IMR-90 (cell line): ENCODE data around the gene ZBTB8B. TPM values are rescaled to one million over a fixed set of nuclear protein-coding genes. Genes with fewer than 3 reads are reported as not detected.

ENCODE experiments used
- ATAC-seq: fragments of 200-7000 bp; cut with Tn5 transposase; 2 replicates; pipeline ENCODE4 v1.9.1; 2020; ENCODE audit warnings: low read depth, mild to moderate bottlenecking, moderate library complexity
- BruUV-seq: library from RNA; stranded (reverse); fragments of 400-500 nt; replicated peaks from 2 replicates; lab custom pipeline; 2021; lab: Mats Ljungman, UMichigan
- CTCF ChIA-PET: fragments of 300-600 bp; formaldehyde crosslinking; extraction: SDS; loops from one replicate; lab custom pipeline; 2021; ENCODE audit warnings: antibody characterized with exemption; lab: Yijun Ruan, JAX
- POLR2A ChIA-PET: fragments of 300-600 bp; sonication (Branson Sonifier 250); formaldehyde crosslinking; loops from one replicate; lab custom pipeline; 2022; ENCODE audit warnings: antibody characterized with exemption; ENCODE audit not compliant: unreplicated experiment; lab: Charles Lee
- DNase-seq: peaks from one replicate; pipeline ENCODE4 v3.0.0; 2013
- H2AFZ ChIP-seq: replicated peaks from 2 replicates; pipeline ENCODE3; 2013; ENCODE audit warnings: low read length, mild to moderate bottlenecking; ENCODE audit not compliant: poor library complexity
- H2AK5ac ChIP-seq: 2 replicates; pipeline ENCODE4 v1.6.1; 2013; ENCODE audit warnings: low read depth, low read length, inconsistent platforms
- H2AK9ac ChIP-seq: replicated peaks from 2 replicates; pipeline ENCODE3; 2013; ENCODE audit warnings: mild to moderate bottlenecking, low read depth, low read length, moderate library complexity; ENCODE audit not compliant: poor library complexity
- H2BK120ac ChIP-seq: 2 replicates; pipeline ENCODE4 v1.6.1; 2013; ENCODE audit warnings: low read depth, low read length, inconsistent platforms
- H2BK15ac ChIP-seq: 3 replicates; pipeline ENCODE4 v1.6.1; 2013; ENCODE audit warnings: low read depth, low read length, inconsistent platforms
- H2BK20ac ChIP-seq: 2 replicates; pipeline ENCODE4 v1.6.1; 2013; ENCODE audit warnings: low read depth, mild to moderate bottlenecking, inconsistent platforms, low read length, moderate library complexity
- H2BK5ac ChIP-seq: 2 replicates; pipeline ENCODE4 v1.6.1; 2013; ENCODE audit warnings: mild to moderate bottlenecking, low read depth, low read length, inconsistent platforms; ENCODE audit not compliant: poor library complexity, severe bottlenecking
- H3K14ac ChIP-seq: replicated peaks from 2 replicates; pipeline ENCODE4 v1.6.1; 2013; ENCODE audit warnings: low read depth, low read length, inconsistent platforms
- H3K18ac ChIP-seq: 2 replicates; pipeline ENCODE4 v1.6.1; 2013; ENCODE audit warnings: low read depth, low read length, control low read depth
- H3K23ac ChIP-seq: 2 replicates; pipeline ENCODE4 v1.6.1; 2013; ENCODE audit warnings: low read depth, low read length, inconsistent platforms
- H3K27ac ChIP-seq: 2 replicates; pipeline ENCODE4 v1.5.1; 2013; ENCODE audit warnings: mild to moderate bottlenecking, control low read depth, low read length; ENCODE audit not compliant: insufficient read depth
- H3K27me3 ChIP-seq: 2 replicates; pipeline ENCODE4 v1.6.1; 2013; ENCODE audit warnings: low read length; ENCODE audit not compliant: control insufficient read depth, insufficient read depth
- H3K36me3 ChIP-seq: 2 replicates; pipeline ENCODE4 v1.6.1; 2013; ENCODE audit warnings: low read length, mixed read lengths; ENCODE audit not compliant: control insufficient read depth, insufficient read depth
- H3K4ac ChIP-seq: 2 replicates; pipeline ENCODE4 v1.6.1; 2013; ENCODE audit warnings: low read depth, low read length, inconsistent platforms
- H3K4me1 ChIP-seq: 2 replicates; pipeline ENCODE4 v1.6.1; 2013; ENCODE audit warnings: low read length, mixed read lengths; ENCODE audit not compliant: control insufficient read depth, insufficient read depth
- H3K4me2 ChIP-seq: 2 replicates; pipeline ENCODE4 v1.6.1; 2013; ENCODE audit warnings: low read depth, mild to moderate bottlenecking, control low read depth, low read length, moderate library complexity
- H3K4me3 ChIP-seq: 2 replicates; pipeline ENCODE4 v1.5.1; 2013; ENCODE audit warnings: low read depth, mild to moderate bottlenecking, control low read depth, low read length, moderate library complexity; ENCODE audit not compliant: insufficient read depth
- H3K56ac ChIP-seq: 2 replicates; pipeline ENCODE4 v1.6.1; 2013; ENCODE audit warnings: low read length, inconsistent platforms; ENCODE audit not compliant: insufficient read depth; ENCODE audit errors: extremely low read depth
- H3K79me1 ChIP-seq, 2 experiments: 2 replicates each; pipeline ENCODE4 v1.6.1; 2013; ENCODE audit warnings: low read length in 2 of 2, inconsistent platforms in 1 of 2, low read depth in 1 of 2
- H3K9ac ChIP-seq: 2 replicates; pipeline ENCODE4 v1.6.1; 2013; ENCODE audit warnings: low read depth, low read length, control low read depth
- H3K9me1 ChIP-seq: 2 replicates; pipeline ENCODE4 v1.6.1; 2013; ENCODE audit warnings: low read length, inconsistent platforms; ENCODE audit not compliant: insufficient read depth
- H3K9me3 ChIP-seq: 2 replicates; pipeline ENCODE4 v1.6.1; 2013; ENCODE audit warnings: low read length; ENCODE audit not compliant: control insufficient read depth, insufficient read depth
- H4K20me1 ChIP-seq: 2 replicates; pipeline ENCODE4 v1.6.1; 2013; ENCODE audit warnings: low read length, inconsistent platforms; ENCODE audit not compliant: insufficient read depth
- H4K5ac ChIP-seq: 2 replicates; pipeline ENCODE4 v1.6.1; 2013; ENCODE audit warnings: mild to moderate bottlenecking, low read depth, low read length, control low read depth
- H4K8ac ChIP-seq, 2 experiments: 2 replicates each; pipeline ENCODE4 v1.6.1; 2013; ENCODE audit warnings: low read depth in 2 of 2, low read length in 2 of 2, control low read depth in 1 of 2, inconsistent platforms in 1 of 2
- H4K91ac ChIP-seq: 2 replicates; pipeline ENCODE4 v1.6.1; 2013; ENCODE audit warnings: low read depth, low read length, inconsistent platforms; ENCODE audit not compliant: insufficient read depth
- BHLHE40 ChIP-seq: fragments of 150-350 bp; IDR thresholded peaks from 2 replicates; pipeline ENCODE4 v1.6.1; 2016; ENCODE audit warnings: mild to moderate bottlenecking, low read depth, low read length
- CEBPB ChIP-seq: IDR thresholded peaks from 2 replicates; pipeline ENCODE4 v1.6.1; 2012; ENCODE audit warnings: low read depth, low read length, improper control_type of control experiment
- CHD1 ChIP-seq: IDR thresholded peaks from 2 replicates; pipeline ENCODE4 v1.6.1; 2012; ENCODE audit warnings: low read depth, low read length, improper control_type of control experiment
- FOS ChIP-seq: fragments of 150-350 bp; IDR thresholded peaks from 2 replicates; pipeline ENCODE4 v1.6.1; 2016; ENCODE audit warnings: low read depth, low read length
- MAFK ChIP-seq: IDR thresholded peaks from 2 replicates; pipeline ENCODE4 v1.6.1; 2012; ENCODE audit warnings: low read depth, low read length, improper control_type of control experiment
- MAZ ChIP-seq: IDR thresholded peaks from 2 replicates; pipeline ENCODE4 v1.6.1; 2012; ENCODE audit warnings: low read depth, mild to moderate bottlenecking, low read length, improper control_type of control experiment, moderate library complexity, borderline replicate concordance
- MXI1 ChIP-seq: IDR thresholded peaks from 2 replicates; pipeline ENCODE4 v1.6.1; 2012; ENCODE audit warnings: low read depth, mild to moderate bottlenecking, low read length, moderate library complexity, borderline replicate concordance
- NFE2L2 ChIP-seq: fragments of 150-350 bp; IDR thresholded peaks from 2 replicates; pipeline ENCODE4 v1.6.1; 2016; ENCODE audit warnings: low read depth, mild to moderate bottlenecking, low read length
- POLR2A ChIP-seq: IDR thresholded peaks from 2 replicates; pipeline ENCODE4 v1.6.1; 2012; ENCODE audit warnings: mild to moderate bottlenecking, low read depth, low read length
- RAD21 ChIP-seq: IDR thresholded peaks from 2 replicates; pipeline ENCODE4 v1.6.1; 2012; ENCODE audit warnings: low read length, improper control_type of control experiment
- RCOR1 ChIP-seq: IDR thresholded peaks from 2 replicates; pipeline ENCODE4 v1.6.1; 2012; ENCODE audit warnings: mild to moderate bottlenecking, low read length, improper control_type of control experiment; ENCODE audit not compliant: insufficient replicate concordance
- RFX5 ChIP-seq: IDR thresholded peaks from 2 replicates; pipeline ENCODE4 v1.8.0; 2012; ENCODE audit warnings: low read depth, mild to moderate bottlenecking, low read length, moderate library complexity
- SMC3 ChIP-seq: fragments of 150-350 bp; IDR thresholded peaks from 2 replicates; pipeline ENCODE4 v1.6.1; 2016; ENCODE audit warnings: low read depth, mild to moderate bottlenecking, antibody characterized with exemption, low read length, moderate library complexity
- whole genome bisulfite sequencing, 2 experiments: methylation state at CpG; one replicate each; pipeline versions ENCODE4 v1.1.5 to v1.1.7; 2013; ENCODE audit warnings: missing lambda C conversion rate in 2 of 2; ENCODE audit not compliant: insufficient read length in 1 of 2; ENCODE audit errors: extremely low coverage in 2 of 2; 5-methylcytosine and 5-hydroxymethylcytosine counted together
- dilution Hi-C: fragments of 300-500 bp; cut with HindIII; formaldehyde crosslinking; loops from one replicate; pipeline ENCODE4 v1.14.3; 2018; ENCODE audit warnings: low sequenced_read_pairs; ENCODE audit not compliant: unreplicated experiment
- in situ Hi-C: fragments of 300-500 bp; cut with MboI; formaldehyde crosslinking; loops from 3 replicates; pipeline ENCODE4 v1.14.3; 2019; ENCODE audit warnings: low sequenced_read_pairs, inconsistent platforms, mixed read lengths
- intact Hi-C: fragments of 100-400 bp; cut with micrococcal nuclease; formaldehyde crosslinking; loops from 2 replicates; pipeline ENCODE4 v1.10.0; 2022
- polyA plus RNA-seq, 3 experiments: library from polyadenylated mRNA; depleted of rRNA; stranded (reverse); fragments of >200 nt; gene quantifications; 2 replicates each; pipeline ENCODE4 v1.2.3, GENCODE V29; 2012; ENCODE audit warnings: low replicate concordance in 1 of 3
- total RNA-seq: library from RNA; depleted of rRNA; stranded (reverse); fragments of >200 nt; gene quantifications from 2 replicates; pipeline ENCODE4 v1.2.3, GENCODE V29; 2012
- TF ChIP-seq, protein P1 (sequence below): fragments of 150-350 bp; IDR thresholded peaks from 2 replicates; pipeline ENCODE4 v1.6.1; 2016; ENCODE audit warnings: low read depth, mild to moderate bottlenecking, low read length, moderate library complexity, borderline replicate concordance
- TF ChIP-seq, protein P2 (sequence below): fragments of 150-350 bp; IDR thresholded peaks from 2 replicates; pipeline ENCODE4 v1.6.1; 2017; ENCODE audit warnings: mild to moderate bottlenecking, antibody characterized with exemption, low read length, low read depth
- TF ChIP-seq, protein P3 (sequence below): conservative IDR thresholded peaks from 2 replicates; pipeline ENCODE4 v1.5.1; 2012; ENCODE audit warnings: mild to moderate bottlenecking, low read depth, low read length, improper control_type of control experiment

ZBTB8B gene
- total and polyA plus RNA-seq, 2 of the 4 experiments (the other 2 are of a cell fraction): not detected

DNA sequence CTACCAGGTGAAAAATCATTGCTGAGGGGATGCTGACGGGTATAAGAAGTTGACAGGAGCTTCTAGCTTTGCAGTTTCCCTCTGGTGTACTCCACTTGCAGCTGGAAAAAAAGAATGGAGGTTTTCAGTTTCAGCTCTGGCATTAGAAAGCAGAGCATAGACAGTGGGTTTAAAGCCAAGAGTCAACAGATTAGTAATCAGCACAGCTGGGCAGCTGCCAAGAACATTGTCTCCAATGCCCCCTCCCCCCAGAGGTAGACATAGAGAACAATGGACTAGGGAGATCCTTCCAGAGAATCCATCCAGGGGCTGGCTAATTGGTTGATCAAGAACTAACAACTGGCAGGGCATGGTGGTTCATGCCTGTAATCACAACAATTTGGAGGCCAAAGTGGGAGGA lies 10.1 kb upstream of the ZBTB8B start:
- CTCF ChIA-PET: no interaction called here
- H3K4me1 ChIP-seq: no peaks in the 10 kb centered on the region
- H2BK120ac ChIP-seq: no peak overlapping the region
- no peak overlapping the region for H3K27ac ChIP-seq
- no peak overlapping the region for H2BK20ac ChIP-seq
- H2AK9ac ChIP-seq: no peak overlapping the region
- H3K4ac ChIP-seq: no peak overlapping the region
- H2BK5ac ChIP-seq: no peak overlapping the region
- H4K91ac ChIP-seq: no peak overlapping the region
- WGBS, 2 experiments: no CpG with 5 or more reads among the region's 1 CpG
- H3K4me2 ChIP-seq: no peak overlapping the region
- no peaks in the 10 kb centered on the region for H4K20me1 ChIP-seq
- no peak for ATAC-seq
- dilution Hi-C loops (no loop called here), in situ Hi-C loops (no loop called here), intact Hi-C loops (no loop called here)
- TF ChIP-seq NFE2L2 (no peak), CHD1 (no peak), BHLHE40 (no peak), RAD21 (no peak), MAFK (no peak), CEBPB (no peak), MXI1 (no peak), RCOR1 (no peak), FOS (no peak), SMC3 (no peak), POLR2A (no peak), RFX5 (no peak), MAZ (no peak)
- TF ChIP-seq, protein P1, sequence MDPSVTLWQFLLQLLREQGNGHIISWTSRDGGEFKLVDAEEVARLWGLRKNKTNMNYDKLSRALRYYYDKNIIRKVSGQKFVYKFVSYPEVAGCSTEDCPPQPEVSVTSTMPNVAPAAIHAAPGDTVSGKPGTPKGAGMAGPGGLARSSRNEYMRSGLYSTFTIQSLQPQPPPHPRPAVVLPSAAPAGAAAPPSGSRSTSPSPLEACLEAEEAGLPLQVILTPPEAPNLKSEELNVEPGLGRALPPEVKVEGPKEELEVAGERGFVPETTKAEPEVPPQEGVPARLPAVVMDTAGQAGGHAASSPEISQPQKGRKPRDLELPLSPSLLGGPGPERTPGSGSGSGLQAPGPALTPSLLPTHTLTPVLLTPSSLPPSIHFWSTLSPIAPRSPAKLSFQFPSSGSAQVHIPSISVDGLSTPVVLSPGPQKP: no peak
- TF ChIP-seq, protein P2, sequence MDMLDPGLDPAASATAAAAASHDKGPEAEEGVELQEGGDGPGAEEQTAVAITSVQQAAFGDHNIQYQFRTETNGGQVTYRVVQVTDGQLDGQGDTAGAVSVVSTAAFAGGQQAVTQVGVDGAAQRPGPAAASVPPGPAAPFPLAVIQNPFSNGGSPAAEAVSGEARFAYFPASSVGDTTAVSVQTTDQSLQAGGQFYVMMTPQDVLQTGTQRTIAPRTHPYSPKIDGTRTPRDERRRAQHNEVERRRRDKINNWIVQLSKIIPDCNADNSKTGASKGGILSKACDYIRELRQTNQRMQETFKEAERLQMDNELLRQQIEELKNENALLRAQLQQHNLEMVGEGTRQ: no peak
- TF ChIP-seq, protein P3, sequence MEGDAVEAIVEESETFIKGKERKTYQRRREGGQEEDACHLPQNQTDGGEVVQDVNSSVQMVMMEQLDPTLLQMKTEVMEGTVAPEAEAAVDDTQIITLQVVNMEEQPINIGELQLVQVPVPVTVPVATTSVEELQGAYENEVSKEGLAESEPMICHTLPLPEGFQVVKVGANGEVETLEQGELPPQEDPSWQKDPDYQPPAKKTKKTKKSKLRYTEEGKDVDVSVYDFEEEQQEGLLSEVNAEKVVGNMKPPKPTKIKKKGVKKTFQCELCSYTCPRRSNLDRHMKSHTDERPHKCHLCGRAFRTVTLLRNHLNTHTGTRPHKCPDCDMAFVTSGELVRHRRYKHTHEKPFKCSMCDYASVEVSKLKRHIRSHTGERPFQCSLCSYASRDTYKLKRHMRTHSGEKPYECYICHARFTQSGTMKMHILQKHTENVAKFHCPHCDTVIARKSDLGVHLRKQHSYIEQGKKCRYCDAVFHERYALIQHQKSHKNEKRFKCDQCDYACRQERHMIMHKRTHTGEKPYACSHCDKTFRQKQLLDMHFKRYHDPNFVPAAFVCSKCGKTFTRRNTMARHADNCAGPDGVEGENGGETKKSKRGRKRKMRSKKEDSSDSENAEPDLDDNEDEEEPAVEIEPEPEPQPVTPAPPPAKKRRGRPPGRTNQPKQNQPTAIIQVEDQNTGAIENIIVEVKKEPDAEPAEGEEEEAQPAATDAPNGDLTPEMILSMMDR: no peak
- peaks cover 7% of the 10 kb centered on the region for H3K27me3 ChIP-seq
- POLR2A ChIA-PET: no interaction called here
- H3K9ac ChIP-seq: no peak overlapping the region
- no peak overlapping the region for H3K18ac ChIP-seq
- H3K9me1 ChIP-seq: no peaks in the 10 kb centered on the region
- H3K79me1 ChIP-seq: no peaks in the 10 kb centered on the region
- H2AK5ac ChIP-seq: no peak overlapping the region
- BruUV-seq: no TSS peak
- DNase-seq: no peak
- no peak overlapping the region for H3K4me3 ChIP-seq
- H3K9me3 ChIP-seq: peaks cover 6% of the 10 kb centered on the region
- H2AFZ ChIP-seq: no peak overlapping the region
- no peaks in the 10 kb centered on the region for H3K36me3 ChIP-seq
- no peak overlapping the region for H4K8ac ChIP-seq
- H3K14ac ChIP-seq: no peak overlapping the region
- no peak overlapping the region for H3K23ac ChIP-seq
- no peak overlapping the region for H2BK15ac ChIP-seq
- H3K56ac ChIP-seq: no peak overlapping the region
- no peak overlapping the region for H4K5ac ChIP-seq
